Natural killer cell (primary cell): ENCODE measurements around the gene HS3ST3A1. TPM values are rescaled to one million over a fixed set of nuclear protein-coding genes. Genes with fewer than 3 reads are reported as not detected.

Experiments used
- ATAC-seq, 3 donors: fragments of 150-1000 bp in 2 of 3; fragments of 200-7000 bp in 1 of 3; cut with Tn5 transposase; 1 replicate in 1 of 3; 2 replicates in 2 of 3; pipeline ENCODE4 v1.10.0; 2021; ENCODE audit warnings: mild to moderate bottlenecking in 2 of 3, moderate library complexity in 2 of 3
- DNase-seq, 2 donors: peaks; one replicate each; pipeline versions ENCODE4 v3.0.0 to v3.0.0-alpha.2; 2013 to 2021; ENCODE audit warnings: mixed read lengths in 1 of 2
- H3K27ac ChIP-seq: one replicate; pipeline ENCODE4 v1.5.1; 2013; ENCODE audit warnings: mild to moderate bottlenecking, low read length
- H3K27me3 ChIP-seq: one replicate; pipeline ENCODE4 v1.6.1; 2013; ENCODE audit warnings: low read length; ENCODE audit not compliant: control insufficient read depth, insufficient read depth
- H3K36me3 ChIP-seq: one replicate; pipeline ENCODE4 v1.6.1; 2013; ENCODE audit warnings: low read length; ENCODE audit not compliant: control insufficient read depth, insufficient read depth
- H3K4me1 ChIP-seq: one replicate; pipeline ENCODE4 v1.6.1; 2013; ENCODE audit warnings: low read length; ENCODE audit not compliant: control insufficient read depth, insufficient read depth
- H3K4me3 ChIP-seq: one replicate; pipeline ENCODE4 v1.5.1; 2013; ENCODE audit warnings: low read length
- H3K9me3 ChIP-seq: one replicate; pipeline ENCODE4 v1.6.1; 2013; ENCODE audit warnings: low read length; ENCODE audit not compliant: control insufficient read depth, insufficient read depth
- H3K27ac Mint-ChIP-seq, 2 donors: one replicate each; pipeline ENCODE4 v1.8.0; 2022; ENCODE audit warnings: mild to moderate bottlenecking in 2 of 2, mixed read lengths in 2 of 2, moderate library complexity in 1 of 2
- H3K27me3 Mint-ChIP-seq, 2 donors: one replicate each; pipeline ENCODE4 v1.8.0; 2022; ENCODE audit warnings: low read depth in 2 of 2, mixed read lengths in 2 of 2
- H3K36me3 Mint-ChIP-seq: one replicate; pipeline ENCODE4 v1.8.0; 2022; ENCODE audit warnings: mixed read lengths
- H3K4me1 Mint-ChIP-seq, 2 donors: one replicate each; pipeline ENCODE4 v1.8.0; 2022; ENCODE audit warnings: mixed read lengths in 2 of 2
- H3K4me3 Mint-ChIP-seq: one replicate; pipeline ENCODE4 v1.8.0; 2022; ENCODE audit warnings: mild to moderate bottlenecking, moderate library complexity, mixed read lengths
- H3K9me3 Mint-ChIP-seq, 2 donors: one replicate each; pipeline ENCODE4 v1.8.0; 2022; ENCODE audit warnings: mixed read lengths in 2 of 2
- WGBS: methylation state at CpG from one replicate; pipeline ENCODE4 v1.1.7; 2013; ENCODE audit warnings: missing lambda C conversion rate; ENCODE audit not compliant: insufficient coverage; 5-methylcytosine and 5-hydroxymethylcytosine counted together
- intact Hi-C: fragments of 100-400 bp; cut with micrococcal nuclease; formaldehyde crosslinking; loops from one replicate; pipeline ENCODE4 v1.14.2; 2022
- total RNA-seq, 4 donors: library from RNA; stranded (reverse); fragments of 120-200 nt in 1 of 4; gene quantifications; one replicate each; pipeline versions ENCODE4 v1.2.3 to v1.2.4, GENCODE V29; 2013 to 2022
- TF ChIP-seq, protein P1 (sequence below): fragments of 200-600 bp; IDR thresholded peaks from one replicate; pipeline ENCODE4 v1.8.0; 2022; ENCODE audit warnings: antibody characterized with exemption

HS3ST3A1 gene
- total RNA-seq, 3 donors from 2014 or later (not counting 1 experiment from before 2014, with no cell fraction given): 1.6 to 2.5 TPM; not detected in 1

DNA sequence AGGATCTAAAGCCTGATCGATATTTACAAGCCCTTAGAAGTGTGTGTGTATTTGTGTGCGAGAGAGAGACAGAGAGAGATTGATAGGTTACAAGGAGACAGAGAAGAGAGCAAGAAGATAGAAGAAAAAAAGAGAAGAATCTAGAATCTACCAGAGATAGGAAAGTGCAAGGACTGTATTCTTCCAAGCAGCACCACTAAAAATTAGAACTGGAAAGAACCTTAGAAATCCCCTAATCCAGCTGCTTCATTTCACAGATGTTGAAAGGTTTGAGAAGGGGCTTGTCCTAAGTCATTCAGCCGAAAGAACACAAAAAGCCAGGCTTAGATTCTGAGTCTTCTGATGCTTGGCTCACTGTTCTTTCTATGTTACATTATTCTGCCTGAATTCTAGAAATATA lies 92.2 kb downstream of the HS3ST3A1 start:
- Histone ChIP-seq H3K27ac (no peak overlapping the region), H3K4me3 (no peak overlapping the region), H3K27me3 (no peaks in the 10 kb centered on the region), H3K9me3 (no peaks in the 10 kb centered on the region), H3K36me3 (no peaks in the 10 kb centered on the region), H3K4me1 (no peaks in the 10 kb centered on the region)
- Mint-ChIP-seq H3K4me3 (no peak overlapping the region), H3K36me3 (no peaks in the 10 kb centered on the region), H3K27me3 (peaks cover 0 to 13% of the 10 kb centered on the region in 2 donors), H3K9me3 (no peaks in the 10 kb centered on the region), H3K4me1 (peaks cover 0 to 9% of the 10 kb centered on the region in 2 donors), H3K27ac (no peak overlapping the region)
- TF ChIP-seq, protein P1, sequence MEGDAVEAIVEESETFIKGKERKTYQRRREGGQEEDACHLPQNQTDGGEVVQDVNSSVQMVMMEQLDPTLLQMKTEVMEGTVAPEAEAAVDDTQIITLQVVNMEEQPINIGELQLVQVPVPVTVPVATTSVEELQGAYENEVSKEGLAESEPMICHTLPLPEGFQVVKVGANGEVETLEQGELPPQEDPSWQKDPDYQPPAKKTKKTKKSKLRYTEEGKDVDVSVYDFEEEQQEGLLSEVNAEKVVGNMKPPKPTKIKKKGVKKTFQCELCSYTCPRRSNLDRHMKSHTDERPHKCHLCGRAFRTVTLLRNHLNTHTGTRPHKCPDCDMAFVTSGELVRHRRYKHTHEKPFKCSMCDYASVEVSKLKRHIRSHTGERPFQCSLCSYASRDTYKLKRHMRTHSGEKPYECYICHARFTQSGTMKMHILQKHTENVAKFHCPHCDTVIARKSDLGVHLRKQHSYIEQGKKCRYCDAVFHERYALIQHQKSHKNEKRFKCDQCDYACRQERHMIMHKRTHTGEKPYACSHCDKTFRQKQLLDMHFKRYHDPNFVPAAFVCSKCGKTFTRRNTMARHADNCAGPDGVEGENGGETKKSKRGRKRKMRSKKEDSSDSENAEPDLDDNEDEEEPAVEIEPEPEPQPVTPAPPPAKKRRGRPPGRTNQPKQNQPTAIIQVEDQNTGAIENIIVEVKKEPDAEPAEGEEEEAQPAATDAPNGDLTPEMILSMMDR: no peak
- intact Hi-C loops: no loop called here
- no peak for DNase-seq
- 82% methylated on average over 3 of the region's 3 CpGs for WGBS
- ATAC-seq: no peak

DNA sequence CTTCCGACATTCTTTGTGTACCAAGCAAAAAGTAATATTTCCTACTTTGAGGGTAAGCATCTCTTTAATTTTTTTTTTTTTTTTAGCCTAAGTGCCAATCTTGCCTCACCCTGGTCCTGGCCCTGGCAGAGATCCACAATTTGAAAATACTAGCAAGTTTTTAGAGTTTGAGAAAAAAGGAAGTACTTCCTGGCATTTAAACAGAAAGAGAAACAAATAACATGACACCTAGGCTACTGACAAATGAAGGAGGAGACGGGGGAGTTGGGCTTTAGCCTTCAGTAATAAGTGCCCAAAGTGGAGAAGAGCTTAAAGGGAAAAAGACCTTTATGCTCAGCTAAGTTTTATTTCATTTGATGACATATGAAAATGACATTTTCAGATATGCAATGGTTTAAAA lies 92.8 kb downstream of the HS3ST3A1 start:
- H3K27me3 ChIP-seq: no peaks in the 10 kb centered on the region
- H3K36me3 ChIP-seq: no peaks in the 10 kb centered on the region
- H3K4me1 Mint-ChIP-seq: peaks cover 0 to 9% of the 10 kb centered on the region in 2 donors
- no peaks in the 10 kb centered on the region for H3K9me3 Mint-ChIP-seq
- peak overlapping the region; percentile 5 for H3K4me3 Mint-ChIP-seq
- TF ChIP-seq, protein P1: no peak
- ATAC-seq (no peak), DNase-seq (no peak)
- H3K27ac Mint-ChIP-seq: no peak overlapping the region
- 38% methylated on average over 2 of the region's 2 CpGs for WGBS
- H3K4me3 ChIP-seq: no peak overlapping the region
- intact Hi-C loops: no loop called here
- no peaks in the 10 kb centered on the region for H3K36me3 Mint-ChIP-seq
- H3K9me3 ChIP-seq: no peaks in the 10 kb centered on the region
- no peaks in the 10 kb centered on the region for H3K4me1 ChIP-seq
- no peak overlapping the region for H3K27ac ChIP-seq
- H3K27me3 Mint-ChIP-seq: peaks cover 0 to 13% of the 10 kb centered on the region in 2 donors

DNA sequence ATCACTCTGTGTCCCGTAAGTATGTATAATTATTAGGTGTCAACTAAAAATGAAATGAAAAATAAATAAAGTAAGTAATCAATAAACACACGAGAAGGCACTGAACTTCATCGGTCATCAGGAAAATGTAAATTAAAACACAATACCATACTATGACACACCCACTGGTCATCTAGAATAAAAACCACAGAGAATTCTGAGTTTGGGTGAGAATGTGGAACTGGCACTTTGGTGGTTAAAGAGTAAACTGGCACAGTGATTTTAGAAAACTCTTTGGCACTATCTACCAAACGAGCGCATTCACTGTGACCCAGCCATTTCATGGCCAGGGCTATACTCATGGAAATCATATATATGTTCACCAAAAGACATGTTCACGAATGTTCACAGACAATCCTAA lies 98.2 kb downstream of the HS3ST3A1 start:
- Histone ChIP-seq H3K27me3 (no peaks in the 10 kb centered on the region), H3K4me1 (no peaks in the 10 kb centered on the region), H3K27ac (no peak overlapping the region), H3K9me3 (no peaks in the 10 kb centered on the region), H3K36me3 (no peaks in the 10 kb centered on the region), H3K4me3 (no peak overlapping the region)
- Mint-ChIP-seq H3K4me3 (no peak overlapping the region), H3K4me1 (peaks cover 0 to 2% of the 10 kb centered on the region in 2 donors), H3K27ac (no peak overlapping the region), H3K27me3 (peaks cover 0 to 5% of the 10 kb centered on the region in 2 donors), H3K36me3 (no peaks in the 10 kb centered on the region), H3K9me3 (no peaks in the 10 kb centered on the region)
- TF ChIP-seq, protein P1: no peak
- intact Hi-C loops: no loop called here
- DNase-seq (no peak), ATAC-seq (no peak)
- 92% methylated on average over 3 of the region's 6 CpGs for WGBS

DNA sequence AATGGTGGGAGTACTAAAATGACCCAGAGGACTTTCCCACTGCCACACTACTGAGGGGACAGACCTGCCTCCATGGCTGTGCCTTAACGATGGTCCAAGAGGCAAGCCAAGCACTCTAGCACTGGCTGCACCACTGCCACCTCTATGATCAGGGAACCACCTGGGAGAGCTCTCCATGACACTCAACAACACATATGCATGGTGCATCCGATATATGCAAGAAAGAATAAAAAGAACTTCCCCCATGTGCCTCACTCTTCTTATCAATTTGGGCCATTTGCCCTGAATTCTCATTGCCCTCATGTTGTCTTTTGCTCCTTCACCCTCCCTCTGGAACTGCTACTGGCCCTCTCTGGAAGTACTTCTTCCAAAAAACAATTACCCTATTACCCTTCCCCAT lies 99.5 kb downstream of the HS3ST3A1 start:
- no peak overlapping the region for H3K4me3 ChIP-seq
- Mint-ChIP-seq H3K4me1 (no peaks in the 10 kb centered on the region), H3K36me3 (no peaks in the 10 kb centered on the region), H3K27me3 (peaks cover 0 to 9% of the 10 kb centered on the region in 2 donors), H3K9me3 (no peaks in the 10 kb centered on the region), H3K4me3 (no peak overlapping the region), H3K27ac (no peak overlapping the region)
- H3K4me1 ChIP-seq: no peaks in the 10 kb centered on the region
- no peaks in the 10 kb centered on the region for H3K9me3 ChIP-seq
- no peaks in the 10 kb centered on the region for H3K36me3 ChIP-seq
- DNase-seq (no peak), ATAC-seq (no peak)
- 88% methylated on average over 2 of the region's 2 CpGs for WGBS
- H3K27me3 ChIP-seq: no peaks in the 10 kb centered on the region
- H3K27ac ChIP-seq: no peak overlapping the region
- intact Hi-C loops: no loop called here
- TF ChIP-seq, protein P1: no peak
